ENCODE data around the gene RFX2.
"Not testable (repeated sequence)": the region's sequence is repeated elsewhere in the genome, so short reads cannot be mapped to it uniquely, and the experiment has no call there.

RFX2 gene

DNA sequence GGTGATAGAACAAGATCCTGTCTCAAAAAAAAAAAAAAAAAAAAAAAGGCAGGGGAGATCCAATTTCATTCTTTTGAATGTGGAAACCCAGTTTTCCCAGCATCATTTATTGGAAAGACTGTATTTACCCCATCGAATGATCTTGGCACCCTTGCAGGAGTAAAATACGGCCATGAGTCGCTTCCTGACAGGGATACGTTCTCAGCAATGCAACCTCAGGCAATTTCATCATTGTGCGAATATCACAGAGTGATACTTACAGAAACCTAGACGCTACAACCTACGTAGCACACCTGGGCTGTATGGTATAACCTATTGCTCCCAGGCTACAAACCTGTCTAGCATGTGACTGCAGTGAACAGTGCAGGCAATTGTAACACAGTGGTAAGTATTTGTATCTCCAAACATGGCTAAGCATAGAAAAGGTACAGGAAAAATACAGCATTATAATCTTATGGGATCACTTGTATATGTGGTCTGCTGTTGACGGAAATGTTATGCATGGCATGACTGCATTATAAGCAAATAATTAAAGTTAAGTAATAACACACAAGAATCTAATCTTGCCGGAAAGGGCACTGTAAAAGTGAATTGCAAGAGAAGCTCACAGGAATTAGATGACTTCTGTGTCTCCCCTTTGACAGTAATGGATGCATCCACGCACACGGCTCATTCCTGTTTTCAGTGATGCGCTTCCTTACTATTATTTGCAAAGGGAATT lies 24.1 kb downstream of the RFX2 start:
- Histone ChIP-seq H3K4me1 (ENCODE audit: control insufficient read depth, insufficient read depth, low read length) (peaks cover 45% of the 10 kb centered on the region), H3K9me3 (ENCODE audit: control insufficient read depth, low read length) (no peaks in the 10 kb centered on the region), H3K36me3 (ENCODE audit: control insufficient read depth, insufficient read depth, low read length) (no peaks in the 10 kb centered on the region), H3K9ac (ENCODE audit: low read length) (no peak overlapping the region), H3K27me3 (ENCODE audit: control insufficient read depth, insufficient read depth, low read length) (no peaks in the 10 kb centered on the region), H3K4me3 (ENCODE audit: low read length) (no peak overlapping the region)

DNA sequence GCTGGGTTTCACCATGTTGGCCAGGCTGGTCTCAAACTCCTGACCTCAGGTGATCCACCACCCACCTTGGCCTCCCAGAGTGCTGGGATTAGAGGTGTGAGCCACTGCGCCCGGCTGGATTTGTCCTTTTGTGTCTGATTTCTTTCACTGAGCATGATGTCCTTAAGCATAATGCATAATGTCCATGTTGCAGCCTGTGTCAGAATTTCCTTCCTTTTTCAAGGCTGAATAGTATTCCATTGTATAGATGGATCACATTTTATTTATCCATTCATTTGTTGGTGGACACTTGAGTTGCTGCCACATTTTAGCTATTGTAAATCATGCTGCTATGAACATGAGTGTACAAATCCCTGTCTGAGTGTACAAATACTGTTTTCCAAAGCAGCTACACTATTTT lies 25.5 kb downstream of the RFX2 start:
- H3K4me1 ChIP-seq (ENCODE audit: control insufficient read depth, insufficient read depth, low read length) = peaks cover 31% of the 10 kb centered on the region

DNA sequence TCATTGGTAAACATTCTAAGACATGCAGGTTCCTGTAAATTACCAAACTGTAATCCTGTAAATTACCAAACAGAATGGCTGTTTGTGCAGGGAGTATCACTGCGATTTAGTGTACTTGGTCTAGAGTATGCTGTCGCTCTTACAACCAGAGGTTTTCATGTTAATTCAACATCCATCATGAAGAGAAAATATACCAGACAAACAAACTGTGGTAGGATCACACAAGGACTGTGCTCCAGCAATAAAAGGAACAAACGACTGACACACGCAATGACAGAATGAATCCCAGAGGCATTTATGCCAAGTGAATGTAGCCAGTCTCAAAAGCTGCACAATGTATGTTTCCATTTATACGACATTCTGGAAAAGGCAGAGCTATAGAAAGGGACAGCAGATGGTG lies 31.2 kb downstream of the RFX2 start:
- Histone ChIP-seq H3K27me3 (ENCODE audit: control insufficient read depth, insufficient read depth, low read length) (no peaks in the 10 kb centered on the region), H3K4me1 (ENCODE audit: control insufficient read depth, insufficient read depth, low read length) (peaks cover 9% of the 10 kb centered on the region), H3K4me3 (ENCODE audit: low read length) (no peak overlapping the region), H3K9me3 (ENCODE audit: control insufficient read depth, low read length) (no peaks in the 10 kb centered on the region), H3K36me3 (ENCODE audit: control insufficient read depth, insufficient read depth, low read length) (no peaks in the 10 kb centered on the region), H3K9ac (ENCODE audit: low read length) (no peak overlapping the region)

More for the DNA sequence above, 25.5 kb downstream of the RFX2 start:
- no peaks in the 10 kb centered on the region for H3K36me3 ChIP-seq (ENCODE audit: control insufficient read depth, insufficient read depth, low read length)
- H3K9ac ChIP-seq (ENCODE audit: low read length) = no peak overlapping the region
- no peaks in the 10 kb centered on the region for H3K27me3 ChIP-seq (ENCODE audit: control insufficient read depth, insufficient read depth, low read length)
- H3K4me3 ChIP-seq (ENCODE audit: low read length) = no peak overlapping the region
- no peaks in the 10 kb centered on the region for H3K9me3 ChIP-seq (ENCODE audit: control insufficient read depth, low read length)

DNA sequence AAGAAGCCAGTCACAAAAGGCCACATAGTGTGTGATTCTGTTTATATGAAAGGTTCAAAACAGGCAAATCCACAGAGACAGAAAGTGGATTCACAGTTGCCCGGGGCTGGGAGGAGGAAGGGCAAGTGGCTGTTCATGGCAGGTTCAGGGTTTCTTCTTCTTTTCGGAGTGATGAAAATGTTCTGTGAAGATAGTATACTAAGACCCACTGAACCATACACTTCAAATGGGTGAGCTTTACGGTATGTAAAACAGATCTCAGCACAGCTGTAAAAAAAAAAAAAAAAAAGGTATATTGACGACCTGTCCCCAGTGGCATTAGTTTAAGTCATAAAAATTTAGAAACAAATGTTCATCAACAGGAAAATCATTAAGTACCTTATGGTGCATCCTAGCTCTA lies 32.2 kb downstream of the RFX2 start:
- H3K27me3 ChIP-seq (ENCODE audit: control insufficient read depth, insufficient read depth, low read length) = no peaks in the 10 kb centered on the region

DNA sequence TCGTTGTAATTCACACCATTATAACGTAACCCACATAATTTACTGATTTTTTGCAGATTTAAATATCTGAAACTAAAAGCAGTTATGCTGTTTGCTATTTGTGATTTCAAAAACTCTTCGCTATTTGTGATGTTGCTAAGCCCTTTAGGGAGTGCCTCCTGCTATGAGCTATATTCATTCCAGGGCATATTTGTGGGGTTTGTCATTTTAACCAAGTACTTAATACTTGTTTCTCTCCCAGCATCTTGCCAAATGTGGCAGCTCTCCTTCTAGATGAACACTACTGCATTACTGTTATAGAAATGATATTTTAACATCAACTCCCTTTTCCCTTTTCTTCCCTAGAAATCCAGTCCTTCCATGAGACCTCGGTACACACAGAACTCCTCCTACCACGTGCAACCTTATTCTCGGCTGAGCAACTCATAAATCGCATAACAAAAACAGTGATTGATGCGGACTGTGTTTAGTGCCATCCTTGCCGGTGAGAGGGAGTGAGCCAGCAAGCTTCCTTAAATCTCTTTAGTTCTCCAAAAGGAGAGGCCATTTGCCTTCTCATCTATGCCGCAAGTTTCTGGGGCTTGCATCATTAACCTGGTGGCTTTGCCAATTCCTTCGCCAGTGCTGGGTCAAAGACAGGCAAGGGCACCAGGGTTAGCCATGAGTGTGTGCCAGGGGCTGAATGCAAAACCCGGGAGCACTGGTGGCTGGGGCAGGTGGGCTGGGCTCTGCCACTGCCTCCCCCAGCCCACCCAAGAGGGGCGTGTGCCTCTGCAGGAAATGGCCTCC lies 33.4 kb downstream of the RFX2 start:
- Histone ChIP-seq H3K27me3 (ENCODE audit: control insufficient read depth, insufficient read depth, low read length) (no peaks in the 10 kb centered on the region), H3K9ac (ENCODE audit: low read length) (no peak overlapping the region), H3K9me3 (ENCODE audit: control insufficient read depth, low read length) (no peaks in the 10 kb centered on the region), H3K4me1 (ENCODE audit: control insufficient read depth, insufficient read depth, low read length) (peaks cover 9% of the 10 kb centered on the region), H3K4me3 (ENCODE audit: low read length) (no peak overlapping the region), H3K36me3 (ENCODE audit: control insufficient read depth, insufficient read depth, low read length) (no peaks in the 10 kb centered on the region)

More for the DNA sequence above, 32.2 kb downstream of the RFX2 start:
- Histone ChIP-seq H3K9me3 (ENCODE audit: control insufficient read depth, low read length) (no peaks in the 10 kb centered on the region), H3K9ac (ENCODE audit: low read length) (no peak overlapping the region), H3K36me3 (ENCODE audit: control insufficient read depth, insufficient read depth, low read length) (no peaks in the 10 kb centered on the region), H3K4me1 (ENCODE audit: control insufficient read depth, insufficient read depth, low read length) (peaks cover 9% of the 10 kb centered on the region), H3K4me3 (ENCODE audit: low read length) (no peak overlapping the region)

DNA sequence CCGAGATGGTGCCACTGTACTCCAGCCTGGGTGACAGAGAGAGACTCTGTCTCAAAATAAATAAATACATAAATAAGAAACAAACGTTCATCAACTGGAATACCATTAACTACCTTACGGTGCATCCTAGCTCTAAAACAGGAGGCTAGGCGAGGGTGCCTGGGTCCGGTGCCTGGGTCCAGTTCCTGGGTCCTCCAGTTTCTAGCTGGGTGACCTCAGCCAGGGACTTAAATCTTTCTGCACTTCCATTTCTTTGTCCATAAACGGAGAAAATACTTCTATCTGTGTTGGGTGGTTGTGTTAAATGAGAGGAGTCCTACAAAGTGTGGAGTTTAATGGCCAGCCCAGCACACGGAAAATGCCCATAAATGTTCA lies 34.0 kb downstream of the RFX2 start:
- Histone ChIP-seq H3K27me3 (ENCODE audit: control insufficient read depth, insufficient read depth, low read length) (no peaks in the 10 kb centered on the region), H3K4me3 (ENCODE audit: low read length) (no peak overlapping the region), H3K9ac (ENCODE audit: low read length) (no peak overlapping the region), H3K4me1 (ENCODE audit: control insufficient read depth, insufficient read depth, low read length) (peaks cover 9% of the 10 kb centered on the region), H3K9me3 (ENCODE audit: control insufficient read depth, low read length) (no peaks in the 10 kb centered on the region), H3K36me3 (ENCODE audit: control insufficient read depth, insufficient read depth, low read length) (no peaks in the 10 kb centered on the region)

DNA sequence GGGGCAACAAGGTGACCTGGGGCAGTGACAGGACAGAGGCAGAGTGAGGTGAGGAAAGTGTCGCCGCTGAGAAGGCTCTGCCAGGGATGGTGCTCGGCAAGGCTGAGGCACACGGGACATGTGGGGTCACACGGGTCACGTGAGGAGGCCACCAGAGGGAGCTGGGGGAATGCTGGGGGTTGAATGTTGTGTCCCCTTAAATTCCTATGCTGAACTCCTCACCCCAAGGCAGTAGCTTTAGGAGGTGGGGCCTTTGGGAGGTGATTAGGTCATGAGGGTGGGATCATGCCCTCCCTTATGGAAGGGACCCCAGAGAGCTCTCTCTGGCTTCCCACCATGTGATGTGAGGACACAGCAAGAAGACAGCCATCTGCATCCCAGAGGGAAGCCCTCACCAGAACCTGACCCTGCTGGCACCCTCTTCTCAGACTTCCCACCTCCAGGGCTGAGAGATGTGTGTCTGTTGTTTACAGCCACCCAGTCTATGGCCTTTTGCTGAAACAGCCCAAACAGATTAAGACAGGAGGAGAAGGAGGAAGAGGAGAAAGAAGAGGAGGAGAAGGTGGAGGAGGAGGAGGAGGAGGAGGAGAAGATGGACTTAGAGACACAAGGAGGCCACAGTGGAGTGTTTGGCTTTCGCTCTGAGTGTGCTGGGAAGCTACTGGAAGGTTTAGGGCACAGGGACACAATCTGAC lies 35.4 kb downstream of the RFX2 start:
- Histone ChIP-seq H3K4me1 (ENCODE audit: control insufficient read depth, insufficient read depth, low read length) (peaks cover 9% of the 10 kb centered on the region), H3K4me3 (ENCODE audit: low read length) (no peak overlapping the region), H3K36me3 (ENCODE audit: control insufficient read depth, insufficient read depth, low read length) (no peaks in the 10 kb centered on the region), H3K9me3 (ENCODE audit: control insufficient read depth, low read length) (no peaks in the 10 kb centered on the region), H3K27me3 (ENCODE audit: control insufficient read depth, insufficient read depth, low read length) (no peaks in the 10 kb centered on the region), H3K9ac (ENCODE audit: low read length) (no peak overlapping the region)

DNA sequence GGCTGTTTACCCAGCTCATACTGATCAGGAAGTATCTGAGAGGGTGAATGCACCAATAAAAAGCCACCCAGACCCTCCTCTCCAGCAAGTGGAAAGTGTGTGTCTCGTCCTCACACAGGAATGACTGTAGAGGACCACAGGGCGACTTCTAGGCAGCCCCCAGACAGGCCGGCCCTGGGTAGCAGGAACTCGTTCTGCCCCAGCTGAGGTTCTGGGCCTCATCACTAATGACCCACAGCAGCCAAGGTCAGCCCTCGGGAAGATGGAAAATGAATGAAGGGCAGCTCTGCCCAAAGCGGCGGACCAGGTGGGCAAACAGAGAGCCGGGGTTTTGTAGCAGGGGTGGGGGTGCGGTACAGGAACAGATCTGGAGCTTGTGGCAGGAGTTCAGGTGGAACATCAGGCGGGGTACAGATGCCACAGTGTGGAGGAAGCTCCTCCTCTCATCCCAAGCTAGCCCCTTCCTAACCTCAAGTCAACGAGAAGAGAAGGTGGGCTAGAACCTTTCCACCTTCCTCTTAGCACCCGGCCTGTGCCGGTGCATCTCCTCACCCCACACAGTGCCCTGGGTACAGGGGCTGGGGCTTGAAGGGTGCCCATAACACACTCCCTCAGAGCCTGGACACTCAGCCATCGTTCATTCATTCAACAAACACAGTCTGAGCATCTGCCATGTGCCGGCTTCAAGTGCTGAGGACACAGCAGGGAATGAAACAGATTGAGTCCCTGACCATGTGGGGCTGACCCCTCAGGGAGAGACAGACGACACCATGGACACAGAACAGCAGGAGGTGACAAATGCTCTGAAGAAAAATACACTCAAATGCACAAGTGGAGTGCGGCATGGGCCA lies 36.2 kb downstream of the RFX2 start:
- Histone ChIP-seq H3K4me1 (ENCODE audit: control insufficient read depth, insufficient read depth, low read length) (peaks cover 15% of the 10 kb centered on the region), H3K4me3 (ENCODE audit: low read length) (no peak overlapping the region), H3K36me3 (ENCODE audit: control insufficient read depth, insufficient read depth, low read length) (no peaks in the 10 kb centered on the region), H3K27me3 (ENCODE audit: control insufficient read depth, insufficient read depth, low read length) (no peaks in the 10 kb centered on the region), H3K9me3 (ENCODE audit: control insufficient read depth, low read length) (no peaks in the 10 kb centered on the region), H3K9ac (ENCODE audit: low read length) (no peak overlapping the region)

DNA sequence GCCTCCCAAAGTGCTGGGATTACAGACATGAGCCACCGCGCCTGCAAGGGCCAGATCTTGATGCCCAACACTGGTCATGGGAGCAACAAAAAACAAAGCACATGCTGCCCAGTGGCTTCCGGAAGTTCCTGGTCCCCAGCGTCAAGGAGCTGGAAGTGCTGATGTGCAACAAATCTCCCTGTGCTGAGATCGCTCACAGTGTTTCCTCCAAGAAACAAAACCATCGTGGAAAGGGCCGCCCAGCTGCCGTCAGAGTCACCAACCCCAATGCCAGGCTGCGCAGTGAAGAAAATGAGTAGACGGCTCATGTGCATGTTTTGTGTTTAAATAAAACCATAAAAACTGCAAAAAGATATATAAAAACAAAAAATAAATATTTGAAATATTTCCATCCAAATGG lies 37.1 kb downstream of the RFX2 start:
- H3K4me3 ChIP-seq (ENCODE audit: low read length); H3K27me3 ChIP-seq (ENCODE audit: control insufficient read depth, insufficient read depth, low read length); H3K36me3 ChIP-seq (ENCODE audit: control insufficient read depth, insufficient read depth, low read length); H3K9me3 ChIP-seq (ENCODE audit: control insufficient read depth, low read length); H3K9ac ChIP-seq (ENCODE audit: low read length): not testable (repeated sequence)
- H3K4me1 ChIP-seq (ENCODE audit: control insufficient read depth, insufficient read depth, low read length) = peaks cover 23% of the 10 kb centered on the region

DNA sequence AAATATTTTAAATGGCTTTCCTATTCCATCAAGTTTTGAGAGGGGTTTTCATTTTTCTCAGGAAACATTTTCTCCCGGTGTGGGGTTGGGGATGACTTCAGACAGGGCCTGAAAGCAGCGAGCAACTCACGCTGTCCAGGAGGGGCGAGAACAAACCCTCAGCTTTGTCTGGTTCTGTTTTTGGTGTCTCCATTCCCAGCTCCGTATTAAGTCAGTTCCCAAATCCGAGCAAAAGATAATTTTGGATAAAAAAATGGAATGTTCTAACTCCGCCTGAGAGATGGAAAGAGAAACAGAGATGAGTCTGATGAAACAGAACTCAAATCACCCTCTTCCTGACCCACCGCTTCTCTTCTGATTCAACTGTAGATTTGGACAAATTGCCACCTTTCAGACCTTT lies 38.4 kb downstream of the RFX2 start:
- H3K36me3 ChIP-seq (ENCODE audit: control insufficient read depth, insufficient read depth, low read length) = no peaks in the 10 kb centered on the region
- H3K27me3 ChIP-seq (ENCODE audit: control insufficient read depth, insufficient read depth, low read length) = no peaks in the 10 kb centered on the region
- no peaks in the 10 kb centered on the region for H3K9me3 ChIP-seq (ENCODE audit: control insufficient read depth, low read length)
- peaks cover 36% of the 10 kb centered on the region for H3K4me1 ChIP-seq (ENCODE audit: control insufficient read depth, insufficient read depth, low read length)
- no peak overlapping the region for H3K9ac ChIP-seq (ENCODE audit: low read length)
- no peak overlapping the region for H3K4me3 ChIP-seq (ENCODE audit: low read length)

DNA sequence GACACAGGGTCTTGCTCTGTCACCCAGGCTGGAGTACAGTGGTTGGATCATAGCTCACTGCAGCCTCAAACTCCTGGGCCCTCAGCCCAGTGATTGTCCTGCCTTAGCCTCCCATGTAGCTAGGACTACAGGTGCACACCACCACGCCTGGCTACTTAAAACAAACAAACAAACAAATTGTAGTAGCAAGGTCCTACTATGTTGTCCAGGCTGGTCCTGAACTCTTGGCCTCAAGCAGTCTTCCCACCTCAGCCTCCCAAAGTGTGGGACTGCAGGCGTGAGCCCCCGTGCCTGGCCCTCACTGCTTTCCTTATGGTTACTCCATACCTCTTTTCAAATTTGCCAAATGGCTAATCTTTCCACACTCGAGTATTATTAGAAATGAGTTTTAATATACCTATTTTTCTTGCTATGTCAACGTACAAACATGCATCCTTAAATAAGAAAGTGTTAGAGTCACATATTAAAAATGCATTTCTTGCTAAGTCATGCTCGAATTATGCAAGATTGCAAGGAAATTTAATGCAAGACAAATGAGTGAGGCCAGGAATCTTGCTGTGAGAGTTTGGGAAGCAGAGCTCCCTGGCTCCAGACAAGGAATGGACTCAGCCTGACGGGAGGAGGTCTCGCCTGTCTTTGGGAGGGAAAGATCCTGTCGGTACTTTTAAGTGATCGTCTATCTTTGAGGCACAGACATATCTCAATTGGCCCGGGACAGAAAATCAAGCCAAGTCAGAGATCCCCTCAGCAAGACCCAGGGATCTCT lies 39.4 kb downstream of the RFX2 start:
- Histone ChIP-seq H3K4me1 (ENCODE audit: control insufficient read depth, insufficient read depth, low read length) (peaks cover 45% of the 10 kb centered on the region), H3K9ac (ENCODE audit: low read length) (no peak overlapping the region), H3K4me3 (ENCODE audit: low read length) (no peak overlapping the region)

More for the DNA sequence above, 39.4 kb downstream of the RFX2 start:
- no peaks in the 10 kb centered on the region for H3K9me3 ChIP-seq (ENCODE audit: control insufficient read depth, low read length)
- no peaks in the 10 kb centered on the region for H3K27me3 ChIP-seq (ENCODE audit: control insufficient read depth, insufficient read depth, low read length)
- no peaks in the 10 kb centered on the region for H3K36me3 ChIP-seq (ENCODE audit: control insufficient read depth, insufficient read depth, low read length)

Data from mucosa of stomach (tissue), 1 donor.